IMR-90 (cell line): ENCODE results near the gene SYPL1. TPM values are rescaled to one million over a fixed set of nuclear protein-coding genes. Genes with fewer than 3 reads are reported as not detected.

Experiments used
- ATAC-seq: fragments of 200-7000 bp; cut with Tn5 transposase; 2 replicates; pipeline ENCODE4 v1.9.1; 2020; ENCODE audit warnings: low read depth, mild to moderate bottlenecking, moderate library complexity
- BruUV-seq: library from RNA; stranded (reverse); fragments of 400-500 nt; replicated peaks from 2 replicates; lab custom pipeline; 2021; lab: Mats Ljungman, UMichigan
- CTCF ChIA-PET: fragments of 300-600 bp; formaldehyde crosslinking; extraction: SDS; loops from one replicate; lab custom pipeline; 2021; ENCODE audit warnings: antibody characterized with exemption; lab: Yijun Ruan, JAX
- POLR2A ChIA-PET: fragments of 300-600 bp; sonication (Branson Sonifier 250); formaldehyde crosslinking; loops from one replicate; lab custom pipeline; 2022; ENCODE audit warnings: antibody characterized with exemption; ENCODE audit not compliant: unreplicated experiment; lab: Charles Lee
- DNase-seq: peaks from one replicate; pipeline ENCODE4 v3.0.0; 2013
- H2AFZ ChIP-seq: replicated peaks from 2 replicates; pipeline ENCODE3; 2013; ENCODE audit warnings: low read length, mild to moderate bottlenecking; ENCODE audit not compliant: poor library complexity
- H2AK5ac ChIP-seq: 2 replicates; pipeline ENCODE4 v1.6.1; 2013; ENCODE audit warnings: low read depth, low read length, inconsistent platforms
- H2AK9ac ChIP-seq: replicated peaks from 2 replicates; pipeline ENCODE3; 2013; ENCODE audit warnings: mild to moderate bottlenecking, low read depth, low read length, moderate library complexity; ENCODE audit not compliant: poor library complexity
- H2BK120ac ChIP-seq: 2 replicates; pipeline ENCODE4 v1.6.1; 2013; ENCODE audit warnings: low read depth, low read length, inconsistent platforms
- H2BK15ac ChIP-seq: 3 replicates; pipeline ENCODE4 v1.6.1; 2013; ENCODE audit warnings: low read depth, low read length, inconsistent platforms
- H2BK20ac ChIP-seq: 2 replicates; pipeline ENCODE4 v1.6.1; 2013; ENCODE audit warnings: low read depth, mild to moderate bottlenecking, inconsistent platforms, low read length, moderate library complexity
- H2BK5ac ChIP-seq: 2 replicates; pipeline ENCODE4 v1.6.1; 2013; ENCODE audit warnings: mild to moderate bottlenecking, low read depth, low read length, inconsistent platforms; ENCODE audit not compliant: poor library complexity, severe bottlenecking
- H3K14ac ChIP-seq: replicated peaks from 2 replicates; pipeline ENCODE4 v1.6.1; 2013; ENCODE audit warnings: low read depth, low read length, inconsistent platforms
- H3K18ac ChIP-seq: 2 replicates; pipeline ENCODE4 v1.6.1; 2013; ENCODE audit warnings: low read depth, low read length, control low read depth
- H3K23ac ChIP-seq: 2 replicates; pipeline ENCODE4 v1.6.1; 2013; ENCODE audit warnings: low read depth, low read length, inconsistent platforms
- H3K27ac ChIP-seq: 2 replicates; pipeline ENCODE4 v1.5.1; 2013; ENCODE audit warnings: mild to moderate bottlenecking, control low read depth, low read length; ENCODE audit not compliant: insufficient read depth
- H3K27me3 ChIP-seq: 2 replicates; pipeline ENCODE4 v1.6.1; 2013; ENCODE audit warnings: low read length; ENCODE audit not compliant: control insufficient read depth, insufficient read depth
- H3K36me3 ChIP-seq: 2 replicates; pipeline ENCODE4 v1.6.1; 2013; ENCODE audit warnings: low read length, mixed read lengths; ENCODE audit not compliant: control insufficient read depth, insufficient read depth
- H3K4ac ChIP-seq: 2 replicates; pipeline ENCODE4 v1.6.1; 2013; ENCODE audit warnings: low read depth, low read length, inconsistent platforms
- H3K4me1 ChIP-seq: 2 replicates; pipeline ENCODE4 v1.6.1; 2013; ENCODE audit warnings: low read length, mixed read lengths; ENCODE audit not compliant: control insufficient read depth, insufficient read depth
- H3K4me2 ChIP-seq: 2 replicates; pipeline ENCODE4 v1.6.1; 2013; ENCODE audit warnings: low read depth, mild to moderate bottlenecking, control low read depth, low read length, moderate library complexity
- H3K4me3 ChIP-seq: 2 replicates; pipeline ENCODE4 v1.5.1; 2013; ENCODE audit warnings: low read depth, mild to moderate bottlenecking, control low read depth, low read length, moderate library complexity; ENCODE audit not compliant: insufficient read depth
- H3K56ac ChIP-seq: 2 replicates; pipeline ENCODE4 v1.6.1; 2013; ENCODE audit warnings: low read length, inconsistent platforms; ENCODE audit not compliant: insufficient read depth; ENCODE audit errors: extremely low read depth
- H3K79me1 ChIP-seq, 2 experiments: 2 replicates each; pipeline ENCODE4 v1.6.1; 2013; ENCODE audit warnings: low read length in 2 of 2, inconsistent platforms in 1 of 2, low read depth in 1 of 2
- H3K9ac ChIP-seq: 2 replicates; pipeline ENCODE4 v1.6.1; 2013; ENCODE audit warnings: low read depth, low read length, control low read depth
- H3K9me1 ChIP-seq: 2 replicates; pipeline ENCODE4 v1.6.1; 2013; ENCODE audit warnings: low read length, inconsistent platforms; ENCODE audit not compliant: insufficient read depth
- H3K9me3 ChIP-seq: 2 replicates; pipeline ENCODE4 v1.6.1; 2013; ENCODE audit warnings: low read length; ENCODE audit not compliant: control insufficient read depth, insufficient read depth
- H4K20me1 ChIP-seq: 2 replicates; pipeline ENCODE4 v1.6.1; 2013; ENCODE audit warnings: low read length, inconsistent platforms; ENCODE audit not compliant: insufficient read depth
- H4K5ac ChIP-seq: 2 replicates; pipeline ENCODE4 v1.6.1; 2013; ENCODE audit warnings: mild to moderate bottlenecking, low read depth, low read length, control low read depth
- H4K8ac ChIP-seq, 2 experiments: 2 replicates each; pipeline ENCODE4 v1.6.1; 2013; ENCODE audit warnings: low read depth in 2 of 2, low read length in 2 of 2, control low read depth in 1 of 2, inconsistent platforms in 1 of 2
- H4K91ac ChIP-seq: 2 replicates; pipeline ENCODE4 v1.6.1; 2013; ENCODE audit warnings: low read depth, low read length, inconsistent platforms; ENCODE audit not compliant: insufficient read depth
- CEBPB ChIP-seq: IDR thresholded peaks from 2 replicates; pipeline ENCODE4 v1.6.1; 2012; ENCODE audit warnings: low read depth, low read length, improper control_type of control experiment
- CHD1 ChIP-seq: IDR thresholded peaks from 2 replicates; pipeline ENCODE4 v1.6.1; 2012; ENCODE audit warnings: low read depth, low read length, improper control_type of control experiment
- RFX5 ChIP-seq: IDR thresholded peaks from 2 replicates; pipeline ENCODE4 v1.8.0; 2012; ENCODE audit warnings: low read depth, mild to moderate bottlenecking, low read length, moderate library complexity
- WGBS, 2 experiments: methylation state at CpG; one replicate each; pipeline versions ENCODE4 v1.1.5 to v1.1.7; 2013; ENCODE audit warnings: missing lambda C conversion rate in 2 of 2; ENCODE audit not compliant: insufficient read length in 1 of 2; ENCODE audit errors: extremely low coverage in 2 of 2; 5-methylcytosine and 5-hydroxymethylcytosine counted together
- dilution Hi-C: fragments of 300-500 bp; cut with HindIII; formaldehyde crosslinking; loops from one replicate; pipeline ENCODE4 v1.14.3; 2018; ENCODE audit warnings: low sequenced_read_pairs; ENCODE audit not compliant: unreplicated experiment
- in situ Hi-C: fragments of 300-500 bp; cut with MboI; formaldehyde crosslinking; loops from 3 replicates; pipeline ENCODE4 v1.14.3; 2019; ENCODE audit warnings: low sequenced_read_pairs, inconsistent platforms, mixed read lengths
- intact Hi-C: fragments of 100-400 bp; cut with micrococcal nuclease; formaldehyde crosslinking; loops from 2 replicates; pipeline ENCODE4 v1.10.0; 2022
- polyA plus RNA-seq, 3 experiments: library from polyadenylated mRNA; depleted of rRNA; stranded (reverse); fragments of >200 nt; gene quantifications; 2 replicates each; pipeline ENCODE4 v1.2.3, GENCODE V29; 2012; ENCODE audit warnings: low replicate concordance in 1 of 3
- total RNA-seq: library from RNA; depleted of rRNA; stranded (reverse); fragments of >200 nt; gene quantifications from 2 replicates; pipeline ENCODE4 v1.2.3, GENCODE V29; 2012
- TF ChIP-seq, protein P1 (sequence below): fragments of 150-350 bp; IDR thresholded peaks from 2 replicates; pipeline ENCODE4 v1.6.1; 2016; ENCODE audit warnings: low read depth, mild to moderate bottlenecking, low read length, moderate library complexity, borderline replicate concordance
- TF ChIP-seq, protein P2 (sequence below): conservative IDR thresholded peaks from 2 replicates; pipeline ENCODE4 v1.5.1; 2012; ENCODE audit warnings: mild to moderate bottlenecking, low read depth, low read length, improper control_type of control experiment

SYPL1 gene
- total and polyA plus RNA-seq, 2 of the 4 experiments (the other 2 are of a cell fraction): 19.0 to 45.0 TPM

DNA sequence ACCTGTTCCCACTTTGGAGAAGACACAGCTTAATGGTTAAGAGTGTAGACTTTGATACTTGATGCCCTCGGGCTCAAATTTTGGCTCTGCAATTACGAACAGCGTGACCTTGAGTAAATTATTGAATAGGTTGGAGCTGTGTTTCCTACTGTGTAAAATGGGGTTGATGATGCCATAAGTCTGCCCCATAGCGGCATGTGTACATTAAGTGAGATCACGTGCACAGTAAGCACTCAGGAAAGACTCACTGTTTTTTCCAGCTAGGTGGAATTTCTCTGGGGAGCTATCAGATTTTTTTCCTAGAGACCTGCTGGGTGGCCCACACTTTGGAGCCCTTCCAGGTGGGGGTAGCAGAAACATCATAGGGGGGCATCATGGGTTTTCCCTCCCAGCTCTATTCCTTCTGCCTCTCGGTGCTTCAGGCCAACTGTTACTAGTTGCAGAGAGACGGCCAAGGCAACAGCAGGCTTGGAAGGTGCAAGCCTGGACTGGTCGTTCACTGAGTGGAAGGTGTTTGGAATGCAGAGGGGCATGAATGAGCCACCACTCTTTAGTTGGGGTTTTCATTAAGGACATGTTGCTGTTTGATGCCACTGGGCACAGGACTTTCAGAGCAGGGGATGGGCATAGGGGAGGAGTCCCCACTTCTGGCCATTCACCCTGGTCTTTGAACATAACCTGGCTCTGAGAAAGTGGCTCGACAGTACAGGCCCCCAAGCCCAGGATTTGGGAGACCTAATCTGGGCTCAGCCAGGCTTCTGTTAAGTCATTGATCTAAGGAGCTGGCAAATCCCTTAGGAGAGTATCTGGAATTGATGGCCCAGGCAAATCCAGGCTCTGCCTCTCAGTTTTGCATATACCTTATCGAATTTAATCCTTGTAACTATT is 64.0 kb downstream of the SYPL1 start (continued):
- TF ChIP-seq, protein P1, sequence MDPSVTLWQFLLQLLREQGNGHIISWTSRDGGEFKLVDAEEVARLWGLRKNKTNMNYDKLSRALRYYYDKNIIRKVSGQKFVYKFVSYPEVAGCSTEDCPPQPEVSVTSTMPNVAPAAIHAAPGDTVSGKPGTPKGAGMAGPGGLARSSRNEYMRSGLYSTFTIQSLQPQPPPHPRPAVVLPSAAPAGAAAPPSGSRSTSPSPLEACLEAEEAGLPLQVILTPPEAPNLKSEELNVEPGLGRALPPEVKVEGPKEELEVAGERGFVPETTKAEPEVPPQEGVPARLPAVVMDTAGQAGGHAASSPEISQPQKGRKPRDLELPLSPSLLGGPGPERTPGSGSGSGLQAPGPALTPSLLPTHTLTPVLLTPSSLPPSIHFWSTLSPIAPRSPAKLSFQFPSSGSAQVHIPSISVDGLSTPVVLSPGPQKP: no peak

DNA sequence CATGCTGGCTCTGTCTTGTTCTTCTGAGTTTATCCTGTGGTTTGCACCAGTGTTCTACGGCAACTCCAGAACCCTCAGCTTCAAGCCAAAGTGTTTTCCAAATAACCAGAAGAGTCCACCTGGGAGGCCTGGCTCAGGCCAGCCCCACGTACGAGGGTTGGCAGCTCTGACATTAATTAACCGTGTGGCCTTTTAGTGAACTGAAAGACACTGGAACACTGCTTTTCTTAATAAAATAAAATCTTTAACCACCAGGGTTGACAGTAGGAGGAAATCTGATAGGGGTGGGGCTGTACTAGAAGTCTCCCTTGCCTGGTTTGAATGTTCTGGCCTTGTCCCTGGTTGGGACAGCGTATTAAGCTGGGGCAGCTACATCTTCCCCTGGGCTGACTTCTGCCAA is 64.9 kb downstream of the SYPL1 start:
- Histone ChIP-seq H3K79me1 (no peaks in the 10 kb centered on the region), H3K4me1 (peaks cover 13% of the 10 kb centered on the region), H3K4ac (no peak overlapping the region), H3K18ac (no peak overlapping the region), H3K23ac (no peak overlapping the region), H2AK9ac (no peak overlapping the region), H4K91ac (no peak overlapping the region), H2BK5ac (no peak overlapping the region), H3K36me3 (no peaks in the 10 kb centered on the region), H3K9me1 (0 out of 2 replicates have a peak, but pooled peaks cover 2% of the 10 kb centered on the region), H3K4me3 (no peak overlapping the region), H3K9me3 (no peaks in the 10 kb centered on the region), H2BK120ac (no peak overlapping the region), H3K27me3 (peaks cover 20% of the 10 kb centered on the region), H3K4me2 (no peak overlapping the region), H4K5ac (no peak overlapping the region), H4K8ac (no peak overlapping the region), H2AFZ (no peak overlapping the region), H2BK20ac (no peak overlapping the region), H3K14ac (no peak overlapping the region), H2AK5ac (no peak overlapping the region), H3K56ac (no peak overlapping the region), H2BK15ac (no peak overlapping the region), H3K27ac (no peak overlapping the region), H4K20me1 (no peaks in the 10 kb centered on the region), H3K9ac (no peak overlapping the region)
- no peak for TF ChIP-seq RFX5
- TF ChIP-seq CHD1: no peak
- no peak for TF ChIP-seq CEBPB
- TF ChIP-seq, protein P2, sequence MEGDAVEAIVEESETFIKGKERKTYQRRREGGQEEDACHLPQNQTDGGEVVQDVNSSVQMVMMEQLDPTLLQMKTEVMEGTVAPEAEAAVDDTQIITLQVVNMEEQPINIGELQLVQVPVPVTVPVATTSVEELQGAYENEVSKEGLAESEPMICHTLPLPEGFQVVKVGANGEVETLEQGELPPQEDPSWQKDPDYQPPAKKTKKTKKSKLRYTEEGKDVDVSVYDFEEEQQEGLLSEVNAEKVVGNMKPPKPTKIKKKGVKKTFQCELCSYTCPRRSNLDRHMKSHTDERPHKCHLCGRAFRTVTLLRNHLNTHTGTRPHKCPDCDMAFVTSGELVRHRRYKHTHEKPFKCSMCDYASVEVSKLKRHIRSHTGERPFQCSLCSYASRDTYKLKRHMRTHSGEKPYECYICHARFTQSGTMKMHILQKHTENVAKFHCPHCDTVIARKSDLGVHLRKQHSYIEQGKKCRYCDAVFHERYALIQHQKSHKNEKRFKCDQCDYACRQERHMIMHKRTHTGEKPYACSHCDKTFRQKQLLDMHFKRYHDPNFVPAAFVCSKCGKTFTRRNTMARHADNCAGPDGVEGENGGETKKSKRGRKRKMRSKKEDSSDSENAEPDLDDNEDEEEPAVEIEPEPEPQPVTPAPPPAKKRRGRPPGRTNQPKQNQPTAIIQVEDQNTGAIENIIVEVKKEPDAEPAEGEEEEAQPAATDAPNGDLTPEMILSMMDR: no peak
- intact Hi-C loops (loop anchor here (10.0 kb wide), 2 partner anchors 462 to 902 kb away; partner anchors contain the start of gene EFCAB10), dilution Hi-C loops (no loop called here), in situ Hi-C loops (no loop called here)
- BruUV-seq: no TSS peak
- POLR2A ChIA-PET: no interaction called here
- CTCF ChIA-PET: interaction anchor here (0.9 kb wide), 2 partner anchors 108 to 313 kb away, joined by 3 read pairs; no protein-coding TSS in a partner anchor
- 100% methylated on average over 1 of the region's 5 CpGs; no CpG with 5 or more reads in 1 of the 2 experiments for WGBS, 2 experiments
- ATAC-seq (no peak), DNase-seq (no peak)
